GM19395 (cell line): ENCODE measurements around the gene TBC1D23.
"Not testable (repeated sequence)": the region's sequence is repeated elsewhere in the genome, so short reads cannot be mapped to it uniquely, and the experiment has no call there.

Source experiments
- ATAC-seq: cut with Tn5 transposase; IDR thresholded peaks from one replicate; pipeline ENCODE4 v1.9.1; 2021; ENCODE audit warnings: mild to moderate bottlenecking, moderate library complexity; ENCODE audit not compliant: unreplicated experiment

TBC1D23 gene

DNA sequence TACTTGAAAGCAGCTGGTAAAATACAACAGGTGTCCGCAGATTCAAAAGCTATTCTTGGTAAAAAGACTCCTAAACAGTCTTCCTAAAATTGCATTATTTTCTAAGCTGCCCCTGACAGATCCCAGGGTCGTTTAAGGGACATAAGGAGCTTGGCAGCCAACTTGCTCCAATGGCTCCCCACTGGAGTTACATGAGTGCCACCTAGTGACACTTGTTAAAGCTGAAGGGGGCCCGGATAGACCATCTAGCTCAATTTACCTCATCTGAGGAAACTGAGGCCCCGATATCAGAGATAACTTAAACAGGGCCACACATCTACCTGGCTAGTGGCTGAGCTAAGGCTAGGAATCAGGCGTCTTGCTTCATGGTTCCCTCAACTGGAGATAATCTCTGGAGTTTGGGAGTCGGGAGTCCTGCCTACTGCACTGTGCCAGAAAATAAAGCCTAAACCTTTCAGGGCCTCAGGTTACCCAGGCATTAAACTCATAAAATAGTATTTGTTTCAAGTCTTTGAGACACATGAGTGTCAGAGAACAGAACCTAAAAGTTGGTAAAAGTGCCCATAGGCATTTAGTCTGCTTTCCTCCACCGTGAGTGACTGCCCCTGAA lies 6.5 kb upstream of the TBC1D23 start:
- peak; percentile 80 for ATAC-seq

DNA sequence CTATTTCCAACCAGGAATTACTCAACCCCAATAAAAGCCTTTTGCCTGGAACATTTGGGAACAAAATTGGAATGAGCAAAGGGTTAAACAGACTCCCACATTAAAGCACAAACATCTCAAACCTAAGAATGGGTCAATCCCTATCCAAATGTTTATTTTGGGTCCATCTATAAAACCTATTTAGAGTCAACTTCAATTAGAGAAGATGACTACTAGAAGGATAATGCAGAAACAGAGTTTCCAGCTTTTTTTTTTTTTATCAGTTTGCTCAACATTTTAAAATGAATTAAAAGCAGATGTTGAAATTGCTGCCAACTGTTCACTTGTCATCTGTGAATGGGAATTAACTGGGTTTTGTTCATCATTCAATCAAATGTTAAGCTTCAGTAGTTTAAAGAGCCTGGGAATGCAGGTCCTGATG lies 4.1 kb upstream of the TBC1D23 start:
- no peak for ATAC-seq

DNA sequence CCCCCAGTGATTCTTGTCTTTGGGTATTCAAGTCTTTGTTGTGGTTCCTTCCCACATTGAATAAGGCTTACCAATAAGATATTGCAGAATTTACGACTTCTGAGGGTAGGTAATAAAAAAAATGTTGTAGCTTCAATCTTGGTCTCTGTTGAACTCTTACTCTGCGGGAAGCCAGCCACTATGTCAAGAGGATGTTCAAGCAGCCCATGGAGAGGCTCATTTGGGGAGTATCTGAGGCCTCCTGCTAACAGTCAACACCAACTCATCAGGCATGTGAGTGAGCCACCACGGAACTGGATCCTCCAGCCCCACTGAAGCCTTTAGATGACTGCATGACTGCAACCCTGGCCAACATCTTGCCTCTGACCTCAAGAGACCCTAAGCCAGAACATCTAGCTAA lies 3.2 kb upstream of the TBC1D23 start:
- ATAC-seq = no peak

DNA sequence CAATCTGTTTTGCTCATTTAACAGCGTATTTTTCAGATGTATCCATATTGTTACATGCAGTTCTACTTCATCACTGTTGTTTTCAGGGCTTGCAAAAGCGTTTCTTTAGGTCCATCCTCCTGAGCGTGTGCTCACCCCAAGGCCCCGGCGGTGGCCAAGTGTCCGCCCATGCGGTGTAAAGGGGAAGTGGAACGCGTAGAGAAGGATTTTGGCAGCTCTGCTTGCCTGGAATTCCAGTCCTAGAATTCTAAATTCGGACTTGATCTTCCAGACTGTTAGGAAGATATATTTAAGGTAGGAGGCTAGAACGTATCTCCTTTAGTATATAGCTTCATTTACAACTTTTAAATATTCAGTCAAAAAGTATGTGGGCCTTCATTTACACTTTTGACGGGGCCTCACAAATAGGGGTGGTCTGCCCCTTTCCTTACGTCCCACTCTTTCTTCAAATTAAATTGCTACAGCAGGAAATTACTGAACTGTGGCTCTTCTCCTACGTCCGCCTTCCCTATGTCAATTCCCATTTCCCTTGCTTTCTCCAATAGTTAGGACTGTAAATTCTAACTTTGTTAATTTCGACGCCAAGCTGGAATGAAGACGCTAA lies 609 bp upstream of the TBC1D23 start:
- no peak for ATAC-seq

DNA sequence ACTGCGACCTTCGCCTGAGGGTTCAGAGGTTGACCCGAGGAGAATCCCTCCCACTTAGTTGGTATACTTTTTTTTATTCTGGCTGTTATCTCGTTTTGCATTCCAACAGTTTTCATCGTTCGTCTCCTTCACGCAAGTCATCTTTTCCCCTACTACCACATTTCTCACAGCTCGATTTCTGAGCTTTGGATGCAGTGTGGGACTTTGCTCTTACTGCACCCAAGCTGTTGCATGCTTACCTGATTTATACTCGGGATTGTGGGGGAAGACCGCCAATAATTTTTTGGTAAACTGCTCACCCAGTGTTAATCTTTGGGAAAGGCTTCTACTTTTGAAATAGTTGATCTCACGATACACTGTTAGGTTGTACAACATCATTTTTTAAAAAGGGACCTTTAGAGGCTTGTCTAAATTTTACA lies 702 bp downstream of the TBC1D23 start:
- no peak for ATAC-seq

DNA sequence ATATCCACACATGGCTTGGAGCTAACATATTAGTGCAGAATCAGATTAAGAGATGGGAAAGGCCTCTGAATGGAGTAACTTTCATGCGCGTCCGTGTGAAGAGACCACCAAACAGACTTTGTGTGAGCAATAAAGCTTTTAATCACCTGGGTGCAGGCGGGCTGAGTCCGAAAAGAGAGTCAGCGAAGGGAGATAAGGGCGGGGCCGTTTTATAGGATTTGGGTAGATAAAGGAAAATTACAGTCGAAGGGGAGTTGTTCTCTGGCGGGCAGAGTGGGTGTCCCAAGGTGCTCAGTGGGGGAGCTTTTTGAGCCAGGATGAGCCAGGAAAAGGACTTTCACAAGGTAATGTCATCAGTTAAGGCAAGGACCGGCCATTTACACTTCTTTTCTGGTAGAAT lies 2.1 kb downstream of the TBC1D23 start:
- not testable (repeated sequence) for ATAC-seq

DNA sequence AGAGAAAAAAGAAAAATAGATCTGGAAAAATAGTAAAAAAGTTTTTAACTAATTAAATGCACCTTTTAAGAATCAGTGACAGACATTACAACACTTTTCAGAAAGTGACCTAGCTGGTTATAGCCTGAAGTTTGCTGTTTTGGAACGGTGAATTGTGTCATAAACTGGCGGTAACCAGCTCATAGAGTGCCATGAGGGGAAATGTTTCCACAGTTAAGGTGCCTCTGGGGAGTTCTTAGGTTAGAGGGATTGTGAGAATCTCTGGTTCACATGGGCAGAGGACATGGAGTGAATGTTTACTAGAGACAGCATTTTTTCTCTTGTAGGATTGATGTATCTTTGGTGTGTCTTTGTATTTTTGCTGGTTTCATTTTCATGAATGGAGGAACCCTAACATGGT lies 2.8 kb downstream of the TBC1D23 start:
- ATAC-seq = no peak

DNA sequence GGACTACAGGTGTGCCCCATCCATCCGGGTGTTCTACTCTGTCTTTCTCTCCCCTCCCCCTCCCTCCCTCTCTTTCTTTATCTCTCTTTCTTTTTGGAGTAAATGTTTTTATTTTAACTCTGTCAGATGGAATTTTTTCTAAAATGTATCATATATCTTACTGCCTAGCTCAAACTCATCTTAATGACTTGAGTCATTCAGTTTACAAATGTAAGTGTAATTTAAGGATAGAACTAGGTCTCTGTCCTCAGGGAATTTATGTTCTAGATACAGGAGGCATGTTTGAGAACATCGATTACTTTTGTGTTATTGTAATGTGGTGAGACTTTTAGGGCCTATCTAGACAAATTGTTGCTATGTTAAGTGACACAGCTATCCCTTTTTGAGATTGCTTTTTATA lies 3.5 kb downstream of the TBC1D23 start:
- no peak for ATAC-seq

DNA sequence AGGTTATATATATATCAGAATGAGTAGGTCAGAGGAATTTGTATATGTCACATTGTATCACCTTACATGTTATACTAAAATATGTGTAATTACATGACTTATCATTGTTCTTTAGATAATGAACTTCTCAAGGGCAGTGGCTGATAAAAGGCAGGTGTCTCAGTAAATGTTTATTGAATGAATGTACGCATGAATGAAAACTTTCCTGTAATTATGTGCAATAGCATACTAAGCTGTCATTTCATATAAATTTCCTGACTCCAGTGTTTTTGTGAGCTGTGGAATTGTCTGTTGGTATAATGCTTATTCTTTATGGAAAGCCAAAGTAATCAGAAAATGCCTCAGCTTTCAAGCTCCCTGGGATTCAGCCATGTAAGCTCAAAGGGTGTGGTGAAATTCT lies 4.2 kb downstream of the TBC1D23 start:
- no peak for ATAC-seq

DNA sequence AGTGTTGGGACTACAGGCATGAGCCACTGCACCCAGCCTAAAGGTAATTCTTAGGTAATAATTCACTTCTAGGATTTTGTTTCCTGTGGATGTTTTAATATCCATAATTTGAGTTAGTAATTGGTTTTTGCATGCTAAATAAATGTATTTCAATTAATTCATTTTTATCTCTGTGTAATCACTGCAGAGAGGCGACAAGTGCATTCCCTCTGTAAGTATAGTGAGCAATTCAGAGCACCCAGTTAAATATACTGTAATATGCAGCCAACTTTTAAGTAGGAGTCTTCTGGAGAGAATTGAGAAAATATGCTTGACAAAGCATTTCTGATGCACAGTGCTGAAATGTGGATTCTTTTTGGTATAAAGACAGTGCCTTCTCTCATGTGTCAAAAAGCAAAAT lies 5.7 kb downstream of the TBC1D23 start:
- ATAC-seq = no peak

DNA sequence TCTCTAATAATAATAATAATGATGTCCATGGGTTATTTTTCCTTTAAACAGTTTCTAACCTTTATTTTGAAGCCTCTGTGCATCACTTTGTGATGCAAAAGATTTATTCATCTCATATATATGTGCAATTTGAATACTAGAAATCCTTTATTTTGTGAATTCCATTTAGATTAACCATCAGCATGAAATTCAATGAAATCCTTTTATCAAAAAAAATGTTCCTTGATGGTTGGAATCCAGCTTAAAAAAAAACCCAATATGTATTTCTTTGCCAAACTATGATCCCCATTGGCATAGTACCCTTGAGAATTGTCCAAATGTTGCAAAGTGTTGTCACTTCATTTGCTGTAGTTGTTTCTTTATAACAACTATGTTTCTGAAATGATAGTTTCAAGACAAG lies 7.4 kb downstream of the TBC1D23 start:
- no peak for ATAC-seq

DNA sequence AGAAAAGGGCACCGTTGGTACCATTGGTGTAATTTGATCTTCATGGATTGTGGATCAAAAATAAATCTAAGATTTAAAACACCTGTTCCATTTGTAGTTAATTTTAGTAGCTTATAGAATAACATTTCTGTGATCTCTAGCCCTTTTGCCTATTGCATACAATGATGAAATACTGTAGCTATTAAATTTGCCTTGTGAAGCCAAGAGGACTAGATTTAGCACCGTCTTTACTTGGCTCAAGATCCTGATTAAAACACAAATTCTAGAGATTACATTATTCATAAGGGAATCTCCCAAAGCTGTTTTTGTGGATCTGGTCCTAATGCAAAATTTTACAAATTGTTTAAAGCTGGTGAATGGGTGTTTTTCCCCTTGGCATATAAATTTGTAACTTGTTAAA lies 8.2 kb downstream of the TBC1D23 start:
- ATAC-seq = no peak

DNA sequence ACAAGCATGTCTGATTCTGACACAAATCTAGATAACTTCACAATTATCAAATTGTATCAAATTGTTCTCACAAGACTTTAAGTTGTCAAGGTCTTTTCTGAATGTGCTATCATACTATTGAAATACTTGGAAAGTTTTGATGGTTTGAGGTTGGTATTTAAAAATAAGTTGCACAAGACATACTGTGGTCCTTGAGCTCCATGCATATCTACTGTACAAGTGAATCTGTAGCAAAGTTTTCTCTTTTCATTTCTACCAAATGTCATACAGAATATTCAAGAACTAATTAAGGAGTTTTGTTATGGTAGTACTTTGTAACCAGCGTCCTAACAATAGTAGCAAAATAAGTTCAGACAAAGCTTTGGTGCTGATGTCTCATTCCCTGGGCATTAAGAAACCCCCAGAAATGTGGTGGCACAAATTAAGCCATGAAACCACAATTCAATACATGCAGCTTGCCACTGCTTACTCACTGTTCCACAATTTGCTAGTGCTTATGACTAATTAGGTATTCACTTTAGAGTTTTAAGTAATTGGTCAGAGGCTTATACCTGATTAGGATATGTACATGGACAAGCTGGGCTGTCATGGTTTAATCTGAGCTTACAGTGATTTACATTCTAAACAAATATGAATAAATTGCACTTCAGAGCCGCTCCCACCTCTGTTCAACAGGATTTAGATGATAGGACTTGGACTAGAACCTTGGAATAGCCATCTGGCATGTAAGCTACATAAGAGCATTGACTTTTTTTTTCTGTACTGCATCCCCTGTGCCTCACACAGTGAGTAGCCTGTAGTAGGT lies 8.8 kb downstream of the TBC1D23 start:
- ATAC-seq = no peak

DNA sequence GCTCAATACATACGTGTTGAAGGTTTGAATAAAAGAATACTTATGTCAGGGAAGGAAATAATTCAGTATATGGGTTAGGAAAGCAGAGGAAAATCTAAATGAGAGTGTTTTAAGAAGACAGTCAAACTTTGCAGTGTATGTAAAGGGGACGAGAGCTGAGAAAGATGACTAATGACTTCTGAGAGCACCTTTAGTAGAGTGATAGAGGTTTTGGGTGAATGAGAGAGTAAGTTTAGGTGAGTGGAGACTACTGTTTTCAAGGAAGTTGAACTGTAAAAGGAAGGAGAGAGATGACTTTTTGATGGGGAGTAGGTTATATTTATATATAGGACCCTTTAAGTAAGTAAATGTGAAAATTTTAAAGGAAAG lies 9.4 kb downstream of the TBC1D23 start:
- ATAC-seq = no peak

DNA sequence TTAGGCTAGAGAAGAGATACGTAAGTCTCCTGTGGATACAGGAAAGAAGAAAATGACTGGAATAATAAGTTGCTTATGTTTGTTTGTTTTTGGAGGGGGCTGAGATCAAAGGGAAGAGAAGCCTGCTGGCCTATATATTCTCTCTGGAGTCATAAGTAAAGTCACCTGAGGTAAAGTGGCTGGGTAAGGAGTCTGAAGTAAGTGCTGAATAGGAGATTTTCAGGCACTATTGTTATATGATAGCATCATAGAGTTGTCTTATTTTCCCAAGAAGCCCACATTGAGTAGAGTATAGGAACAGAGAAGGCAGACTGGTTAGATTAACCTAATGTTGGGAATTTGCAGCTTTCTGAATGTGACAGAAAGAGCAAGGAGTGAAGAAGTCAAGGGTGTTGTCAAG lies 10.7 kb downstream of the TBC1D23 start:
- no peak for ATAC-seq

DNA sequence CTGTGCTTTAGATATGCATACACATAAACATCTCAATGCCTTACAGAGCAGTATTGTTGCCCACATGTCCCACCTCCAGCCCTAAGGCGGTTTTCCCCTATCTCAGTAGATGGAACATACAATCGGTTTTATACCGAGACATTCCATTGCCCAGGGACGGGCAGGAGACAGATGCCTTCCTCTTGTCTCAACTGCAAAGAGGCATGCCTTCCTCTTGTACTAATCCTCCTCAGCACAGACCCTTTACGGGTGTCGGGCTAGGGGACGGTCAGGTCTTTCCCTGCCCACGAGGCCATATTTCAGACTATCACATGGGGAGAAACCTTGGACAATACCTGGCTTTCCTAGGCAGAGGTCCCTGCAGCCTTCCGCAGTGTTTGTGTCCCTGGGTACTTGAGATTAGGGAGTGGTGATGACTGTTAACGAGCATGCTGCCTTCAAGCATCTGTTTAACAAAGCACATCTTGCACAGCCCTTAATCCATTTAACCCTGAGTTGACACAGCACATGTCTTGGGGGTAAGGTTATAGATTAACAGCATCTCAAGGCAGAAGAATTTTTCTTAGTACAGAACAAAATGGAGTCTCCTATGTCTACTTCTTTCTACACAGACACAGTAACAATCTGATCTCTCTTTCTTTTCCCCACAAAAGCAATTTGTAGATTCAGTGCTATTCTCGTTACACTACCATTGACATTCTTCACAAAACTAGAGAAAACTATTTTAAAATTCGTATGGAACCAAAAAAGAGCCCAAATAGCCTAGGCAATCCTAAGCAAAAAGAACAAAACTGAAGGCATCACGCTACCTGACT lies 12.2 kb downstream of the TBC1D23 start:
- ATAC-seq = not testable (repeated sequence)

DNA sequence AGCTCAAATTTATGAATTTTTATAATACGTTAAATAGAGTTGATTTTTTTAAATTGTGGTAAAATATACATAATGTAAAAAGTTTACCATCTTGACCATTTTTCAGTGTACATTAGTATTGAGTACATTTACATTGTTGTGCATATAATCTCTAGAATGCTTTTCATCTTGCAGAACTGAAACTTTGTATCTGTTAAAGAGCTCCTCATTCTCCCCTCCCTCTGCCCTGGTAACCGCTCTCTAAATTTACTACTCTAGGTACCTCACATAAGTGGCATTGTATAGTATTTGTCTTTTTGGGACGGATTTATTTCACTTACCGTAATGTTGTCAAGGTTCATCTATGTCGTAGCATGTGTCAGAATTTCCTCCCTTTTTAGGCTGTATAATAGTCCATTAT lies 13.6 kb downstream of the TBC1D23 start:
- ATAC-seq = no peak

DNA sequence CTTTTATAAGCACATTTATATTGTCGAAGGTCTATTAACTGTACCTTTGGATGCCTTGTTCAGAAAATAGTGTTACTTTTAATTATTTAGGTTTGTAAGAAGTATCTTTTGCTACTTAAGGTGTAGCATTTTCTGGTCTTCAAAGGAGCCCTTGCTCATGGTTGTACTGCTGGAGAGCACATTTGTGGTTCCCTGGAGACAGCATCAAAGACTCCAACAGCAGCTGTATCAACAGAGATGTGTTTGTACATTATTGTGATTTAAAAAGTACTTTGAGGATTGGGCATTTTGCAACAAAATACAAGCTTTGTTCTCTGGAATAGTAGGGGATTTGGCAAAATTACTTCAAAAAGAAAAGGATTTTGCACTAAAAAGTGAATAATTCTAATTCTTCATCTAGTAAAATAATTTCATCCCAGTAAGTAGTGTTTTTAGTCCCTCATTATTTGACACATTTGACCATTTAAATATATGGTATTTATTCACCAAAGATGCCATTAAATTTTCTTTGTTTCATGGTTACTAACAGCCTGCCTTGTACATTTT lies 16.5 kb downstream of the TBC1D23 start:
- ATAC-seq = no peak

DNA sequence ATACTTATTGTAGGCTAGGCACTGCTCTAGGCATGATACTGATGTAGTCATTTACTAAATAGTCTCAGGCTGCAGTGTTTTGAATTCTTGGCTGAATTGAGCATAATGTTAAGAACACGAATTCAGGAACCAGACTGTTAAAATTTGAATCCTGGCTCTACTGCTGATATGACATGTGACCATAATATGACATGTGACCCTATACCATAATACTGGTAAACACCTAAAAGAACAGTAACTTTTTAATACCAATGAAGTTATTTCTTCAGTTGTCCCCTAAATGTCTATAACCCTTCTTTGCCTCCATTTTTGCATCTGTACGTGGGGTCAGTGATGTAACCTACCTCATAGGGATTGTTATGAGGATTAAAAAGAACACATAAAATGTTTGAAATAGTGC lies 18.1 kb downstream of the TBC1D23 start:
- ATAC-seq = no peak

DNA sequence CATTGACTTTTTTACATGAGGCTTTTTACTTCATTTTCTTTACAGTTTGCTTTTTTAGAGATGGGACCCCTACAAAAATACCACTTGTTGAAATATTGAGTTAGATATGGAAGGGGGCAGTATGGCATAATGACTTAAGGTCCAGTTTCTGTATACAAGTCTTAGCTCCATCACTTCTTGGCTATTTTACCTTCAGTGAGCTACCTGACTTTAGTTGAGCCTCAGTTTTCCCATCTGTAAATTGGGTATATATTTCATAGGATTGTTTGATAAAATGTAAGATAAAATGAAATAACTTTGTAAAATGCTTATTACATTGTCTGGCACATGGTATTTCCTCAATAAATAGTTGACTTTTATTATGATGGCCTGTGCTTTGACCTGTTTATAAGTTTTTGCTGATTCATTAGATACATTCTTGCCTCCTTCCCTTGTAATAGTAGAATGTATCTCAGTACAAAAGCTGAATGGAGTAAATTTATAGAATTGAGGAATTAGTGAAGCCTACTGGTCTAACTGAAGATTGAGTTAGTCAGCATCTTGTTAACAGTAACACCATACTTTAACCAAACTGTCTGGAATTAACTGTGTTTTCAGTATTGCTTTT lies 27.6 kb downstream of the TBC1D23 start:
- no peak for ATAC-seq

DNA sequence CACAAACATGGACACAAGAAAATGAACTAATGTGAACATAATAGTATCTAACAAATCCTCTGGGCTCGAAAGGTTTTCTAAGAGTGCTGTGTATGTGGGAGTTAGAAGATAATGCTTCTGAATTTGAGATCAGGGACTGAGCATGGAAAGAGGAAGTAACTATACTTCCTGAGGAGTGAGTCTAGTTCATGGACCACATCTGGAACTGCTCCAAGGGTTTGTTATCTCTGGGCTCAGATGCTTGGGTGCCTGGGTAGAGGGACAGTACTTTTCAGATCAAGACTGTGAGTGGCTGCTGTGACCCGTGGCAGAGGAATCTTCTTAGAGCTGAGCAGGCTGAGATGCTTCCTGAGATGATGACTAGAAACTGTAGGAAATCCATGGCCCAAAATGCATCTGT lies 28.5 kb downstream of the TBC1D23 start:
- ATAC-seq = no peak
